Endothelial cell of umbilical vein (primary cell): ENCODE results near the gene CEP89. TPM values are rescaled to one million over a fixed set of nuclear protein-coding genes. Genes with fewer than 3 reads are reported as not detected.

Experiments
- BruUV-seq: library from RNA; stranded (reverse); fragments of 400-500 nt; replicated peaks from 2 replicates; lab custom pipeline; 2021; lab: Mats Ljungman, UMichigan
- CTCF ChIA-PET: fragments of 300-600, 350-600 bp; sonication (Branson Sonifier 250); formaldehyde crosslinking; loops from one replicate; lab custom pipeline; 2021; ENCODE audit warnings: antibody characterized with exemption, inconsistent platforms; lab: Charles Lee
- POLR2A ChIA-PET: fragments of 300-600, 350-600 bp; sonication (Branson Sonifier 250); formaldehyde crosslinking; loops from one replicate; lab custom pipeline; 2021; ENCODE audit warnings: antibody characterized with exemption, inconsistent platforms; lab: Charles Lee
- DNase-seq: peaks from one replicate; pipeline ENCODE4 v3.0.0-alpha.2; 2011; ENCODE audit warnings: low read depth, low spot score
- FAIRE-seq: peaks from 2 replicates; lab custom pipeline; 2011; peaks lifted over from hg19 to GRCh38; lab: Jason Lieb, UNC
- H2AFZ ChIP-seq: 2 replicates; pipeline ENCODE4 v1.6.0; 2012; ENCODE audit warnings: low read depth, low read length, control low read depth, inconsistent platforms
- H3K27ac ChIP-seq: 2 replicates; pipeline ENCODE4 v1.5.1; 2011; ENCODE audit warnings: low read depth, mild to moderate bottlenecking, control low read depth, low read length, moderate library complexity; ENCODE audit not compliant: insufficient read depth
- H3K27me3 ChIP-seq, 2 experiments: 2 replicates each; pipeline versions ENCODE4 v1.6.0 to v1.6.1; 2011; ENCODE audit warnings: low read length in 2 of 2, mixed read lengths in 1 of 2; ENCODE audit not compliant: control insufficient read depth in 2 of 2, insufficient read depth in 2 of 2
- H3K36me3 ChIP-seq, 2 experiments: 2 replicates in 1 of 2; 3 replicates in 1 of 2; pipeline ENCODE4 v1.5.1; 2011; ENCODE audit warnings: low read length in 2 of 2, mild to moderate bottlenecking in 1 of 2, moderate library complexity in 1 of 2; ENCODE audit not compliant: control insufficient read depth in 2 of 2, insufficient read depth in 2 of 2; ENCODE audit errors: extremely low read depth in 1 of 2
- H3K4me1 ChIP-seq: 3 replicates; pipeline ENCODE4 v1.5.1; 2011; ENCODE audit warnings: mild to moderate bottlenecking, low read length; ENCODE audit not compliant: control insufficient read depth, insufficient read depth; ENCODE audit errors: extremely low read depth
- H3K4me2 ChIP-seq: 2 replicates; pipeline ENCODE4 v1.6.1; 2011; ENCODE audit warnings: low read length, control low read depth, mixed read lengths; ENCODE audit not compliant: insufficient read depth
- H3K4me3 ChIP-seq, 3 experiments: fragments of 200-600 bp in 1 of 3; sonication (generic), shearing (Covaris generic) in 1 of 3; replicated peaks in 1 of 3; 2 replicates each; pipeline ENCODE4 v1.5.1; 2011 to 2016; ENCODE audit warnings: control low read depth in 3 of 3, low read length in 3 of 3, mild to moderate bottlenecking in 2 of 3, inconsistent platforms in 1 of 3, low read depth in 1 of 3, moderate library complexity in 1 of 3; ENCODE audit not compliant: insufficient read depth in 1 of 3
- H3K79me2 ChIP-seq: 2 replicates; pipeline ENCODE4 v1.6.0; 2012; ENCODE audit warnings: low read length, inconsistent platforms; ENCODE audit not compliant: control insufficient read depth, insufficient read depth
- H3K9ac ChIP-seq: replicated peaks from 2 replicates; pipeline ENCODE3; 2011; ENCODE audit warnings: low read length, control low read depth; ENCODE audit not compliant: insufficient read depth; ENCODE audit errors: extremely low read depth
- H3K9me1 ChIP-seq: replicated peaks from 3 replicates; pipeline ENCODE4 v1.6.0; 2011; ENCODE audit warnings: mild to moderate bottlenecking, low read length; ENCODE audit not compliant: control insufficient read depth, insufficient read depth; ENCODE audit errors: extremely low read depth
- H3K9me3 ChIP-seq: replicated peaks from 2 replicates; pipeline ENCODE4 v1.5.1; 2012; ENCODE audit warnings: low read length, inconsistent platforms; ENCODE audit not compliant: control insufficient read depth, insufficient read depth
- H4K20me1 ChIP-seq: replicated peaks from 2 replicates; pipeline ENCODE3; 2011; ENCODE audit warnings: mild to moderate bottlenecking, low read length; ENCODE audit not compliant: control insufficient read depth, insufficient read depth; ENCODE audit errors: extremely low read depth
- EZH2 ChIP-seq: IDR thresholded peaks from 2 replicates; pipeline ENCODE4 v1.6.1; 2012; ENCODE audit warnings: borderline replicate concordance, low read depth, mild to moderate bottlenecking, moderate library complexity, low read length, inconsistent platforms; ENCODE audit not compliant: severe bottlenecking
- FOS ChIP-seq: IDR thresholded peaks from 2 replicates; pipeline ENCODE4 v1.6.1; 2011; ENCODE audit warnings: mild to moderate bottlenecking, low read length, moderate library complexity, borderline replicate concordance; ENCODE audit not compliant: insufficient read depth
- GATA2 ChIP-seq: IDR thresholded peaks from 2 replicates; pipeline ENCODE4 v1.7.0; 2011; ENCODE audit warnings: low read depth, mild to moderate bottlenecking, moderate library complexity, mixed read lengths, low read length; ENCODE audit not compliant: insufficient read length, insufficient read depth
- JUN ChIP-seq: IDR thresholded peaks from 2 replicates; pipeline ENCODE4 v1.6.1; 2011; ENCODE audit warnings: borderline replicate concordance, low read depth; ENCODE audit not compliant: insufficient read length, insufficient read depth
- MYC ChIP-seq: IDR thresholded peaks from one replicate; pipeline ENCODE4 v1.6.1; 2011; ENCODE audit warnings: mild to moderate bottlenecking, low read depth, low read length
- POLR2A ChIP-seq: IDR thresholded peaks from 2 replicates; pipeline ENCODE4 v1.6.1; 2012; ENCODE audit warnings: low read depth, mild to moderate bottlenecking, control low read depth, low read length
- POLR2AphosphoS5 ChIP-seq: IDR thresholded peaks from 2 replicates; pipeline ENCODE4 v1.6.1; 2012; ENCODE audit warnings: low read depth, mild to moderate bottlenecking, control low read depth, low read length, moderate library complexity; ENCODE audit not compliant: insufficient read depth
- dilution Hi-C: fragments of 300-500 bp; cut with MboI; formaldehyde crosslinking; loops from one replicate; pipeline ENCODE4 v1.15.0; 2019; ENCODE audit warnings: low sequenced_read_pairs; ENCODE audit not compliant: extremely low pct_ligation_motif_present
- intact Hi-C: fragments of 100-400 bp; cut with micrococcal nuclease; formaldehyde crosslinking; loops from one replicate; pipeline ENCODE4 v1.10.0; 2022
- polyA plus RNA-seq, 4 experiments: library from polyadenylated mRNA; depleted of rRNA in 3 of 4; stranded (reverse) in 3 of 4; unstranded in 1 of 4; fragments of >200 nt; gene quantifications; 2 replicates each; pipeline versions ENCODE4 v1.2.1 to v1.2.3, GENCODE V29; 2011 to 2012; ENCODE audit warnings: missing spikeins in 1 of 4
- total RNA-seq: library from RNA; stranded (reverse); gene quantifications from 2 replicates; pipeline ENCODE4 v1.2.3, GENCODE V29; 2021
- TF ChIP-seq, protein P1 (sequence below), 2 donors: IDR thresholded peaks; 1 replicate in 1 of 2; 2 replicates in 1 of 2; pipeline ENCODE4 v1.5.1; 2011; ENCODE audit warnings: low read length in 2 of 2, mild to moderate bottlenecking in 2 of 2, moderate library complexity in 2 of 2, control low read depth in 1 of 2, inconsistent platforms in 1 of 2, low read depth in 1 of 2; ENCODE audit not compliant: insufficient read depth in 1 of 2; ENCODE audit errors: extremely low read depth in 1 of 2
- TF ChIP-seq, protein P2 (sequence below): IDR thresholded peaks from 2 replicates; pipeline ENCODE4 v1.6.1; 2011; ENCODE audit not compliant: insufficient read depth, insufficient read length

Gene CEP89
- total and polyA plus RNA-seq, 2 donors (not counting 3 experiments of a cell fraction or from before 2014, with no cell fraction given): 25.1 to 46.2 TPM

DNA sequence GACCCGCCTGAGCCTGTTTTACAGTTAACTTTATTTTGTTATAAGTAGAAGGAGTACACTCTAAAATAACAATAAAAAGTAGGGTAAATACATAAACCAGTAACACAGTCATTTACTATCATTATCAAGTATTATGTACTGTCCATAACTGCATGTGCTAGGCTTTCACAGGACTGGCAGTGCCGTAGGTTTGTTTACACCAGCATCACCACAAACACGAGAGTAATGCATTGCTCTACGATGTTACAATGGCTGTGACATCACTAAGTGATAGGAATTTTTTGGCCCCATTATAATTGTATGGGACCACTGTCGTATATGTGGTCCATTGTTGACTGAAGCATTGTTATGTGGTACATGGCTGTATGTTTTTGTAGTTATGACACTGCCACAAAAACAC is 60.9 kb downstream of the CEP89 start:
- POLR2A ChIA-PET: no interaction called here
- no peaks in the 10 kb centered on the region for H3K27me3 ChIP-seq
- FAIRE-seq (no peak), DNase-seq (no peak)
- H3K79me2 ChIP-seq: no peaks in the 10 kb centered on the region
- intact Hi-C loops: no loop called here
- H3K4me3 ChIP-seq: no peak overlapping the region
- H4K20me1 ChIP-seq: no peaks in the 10 kb centered on the region
- H3K4me1 ChIP-seq: no peaks in the 10 kb centered on the region
- CTCF ChIA-PET: interaction anchor here (0.7 kb wide), 1 partner anchor 124 kb away, joined by 3 read pairs; no protein-coding TSS in a partner anchor
- peaks cover 0 to 7% of the 10 kb centered on the region in 2 experiments for H3K36me3 ChIP-seq
- no peak overlapping the region for H2AFZ ChIP-seq
- no TSS peak for BruUV-seq
- TF ChIP-seq, protein P1, sequence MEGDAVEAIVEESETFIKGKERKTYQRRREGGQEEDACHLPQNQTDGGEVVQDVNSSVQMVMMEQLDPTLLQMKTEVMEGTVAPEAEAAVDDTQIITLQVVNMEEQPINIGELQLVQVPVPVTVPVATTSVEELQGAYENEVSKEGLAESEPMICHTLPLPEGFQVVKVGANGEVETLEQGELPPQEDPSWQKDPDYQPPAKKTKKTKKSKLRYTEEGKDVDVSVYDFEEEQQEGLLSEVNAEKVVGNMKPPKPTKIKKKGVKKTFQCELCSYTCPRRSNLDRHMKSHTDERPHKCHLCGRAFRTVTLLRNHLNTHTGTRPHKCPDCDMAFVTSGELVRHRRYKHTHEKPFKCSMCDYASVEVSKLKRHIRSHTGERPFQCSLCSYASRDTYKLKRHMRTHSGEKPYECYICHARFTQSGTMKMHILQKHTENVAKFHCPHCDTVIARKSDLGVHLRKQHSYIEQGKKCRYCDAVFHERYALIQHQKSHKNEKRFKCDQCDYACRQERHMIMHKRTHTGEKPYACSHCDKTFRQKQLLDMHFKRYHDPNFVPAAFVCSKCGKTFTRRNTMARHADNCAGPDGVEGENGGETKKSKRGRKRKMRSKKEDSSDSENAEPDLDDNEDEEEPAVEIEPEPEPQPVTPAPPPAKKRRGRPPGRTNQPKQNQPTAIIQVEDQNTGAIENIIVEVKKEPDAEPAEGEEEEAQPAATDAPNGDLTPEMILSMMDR (IDR thresholded peaks at IDR 0.05; ENCODE audit: extremely low read depth in 1 of 2, insufficient read depth in 1 of 2, low read depth in 1 of 2, low read length in 2 of 2): no peak
- no peak for TF ChIP-seq MYC
- no peak for TF ChIP-seq JUN
- no peak for TF ChIP-seq POLR2AphosphoS5
- TF ChIP-seq EZH2: no peak
- TF ChIP-seq POLR2A: no peak
- TF ChIP-seq FOS: no peak
- TF ChIP-seq, protein P2, sequence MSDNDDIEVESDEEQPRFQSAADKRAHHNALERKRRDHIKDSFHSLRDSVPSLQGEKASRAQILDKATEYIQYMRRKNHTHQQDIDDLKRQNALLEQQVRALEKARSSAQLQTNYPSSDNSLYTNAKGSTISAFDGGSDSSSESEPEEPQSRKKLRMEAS: no peak
- no peak for TF ChIP-seq GATA2
- no peak overlapping the region for H3K4me2 ChIP-seq
- no peak overlapping the region for H3K27ac ChIP-seq
- dilution Hi-C loops: no loop called here
- H3K9me3 ChIP-seq: no peaks in the 10 kb centered on the region
- H3K9ac ChIP-seq: no peak overlapping the region
- H3K9me1 ChIP-seq: no peaks in the 10 kb centered on the region
